HL-60/S4 (cell line): ENCODE data around the gene RNF130.

Source experiments
- in situ Hi-C: fragments of 300-500 bp; cut with MboI; formaldehyde crosslinking; loops from 2 replicates; pipeline ENCODE4 v1.14.3; 2022; ENCODE audit warnings: low sequenced_read_pairs

The RNF130 gene

DNA sequence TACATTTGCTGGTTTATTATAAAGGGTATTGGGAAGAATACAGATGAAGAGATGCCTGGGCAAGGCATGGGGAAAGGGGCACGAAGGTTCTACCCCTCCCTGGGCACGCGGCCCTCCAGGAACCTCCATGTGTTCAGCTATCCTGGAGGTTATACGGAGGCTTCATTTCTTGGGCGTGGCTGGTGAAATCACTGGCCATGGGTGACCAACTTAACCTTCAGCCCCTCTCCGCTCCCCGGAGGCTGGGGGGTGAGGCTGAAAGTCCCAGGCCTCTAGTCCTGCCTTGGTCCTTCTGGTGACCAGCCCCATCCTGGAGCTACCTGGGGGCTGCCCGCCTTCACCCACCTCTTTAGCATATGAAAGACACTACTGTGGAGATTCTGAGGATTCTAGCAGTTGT lies 17.0 kb upstream of the RNF130 start:
- in situ Hi-C loops: loop anchor here (25.0 kb wide), 1 partner anchor 276 kb away; the partner anchor contains the start of genes MGAT4B and SQSTM1

DNA sequence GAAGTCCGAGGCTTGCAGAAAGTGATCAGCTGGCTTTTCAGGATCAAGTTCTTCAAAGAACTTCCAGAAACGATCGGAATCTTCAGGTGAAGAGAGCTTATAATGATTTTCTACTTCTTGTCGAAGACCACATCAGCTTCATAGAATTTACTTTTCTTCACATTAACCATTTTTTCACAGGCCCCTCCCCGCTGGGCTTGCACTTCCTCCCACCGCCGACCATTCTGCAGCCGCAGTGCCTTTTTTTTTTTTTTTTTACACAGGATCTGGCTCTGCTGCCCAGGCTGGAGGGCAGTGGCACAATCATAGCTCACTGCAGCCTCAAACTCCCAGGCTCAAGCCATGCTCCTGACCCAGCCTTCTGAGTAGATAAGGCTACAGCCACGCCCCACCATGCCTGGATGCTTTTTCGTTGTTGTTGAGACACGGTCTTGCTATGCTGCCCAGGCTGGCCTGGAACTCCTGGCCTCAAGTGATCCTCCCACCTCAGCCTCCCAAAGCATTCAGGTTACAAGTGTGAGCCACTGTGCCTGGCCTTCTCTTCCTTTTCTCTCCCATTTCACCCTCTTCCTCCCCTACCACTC lies 15.3 kb upstream of the RNF130 start:
- in situ Hi-C loops: loop anchor here (25.0 kb wide), 1 partner anchor 275 kb away; the partner anchor contains the start of genes MGAT4B and SQSTM1

DNA sequence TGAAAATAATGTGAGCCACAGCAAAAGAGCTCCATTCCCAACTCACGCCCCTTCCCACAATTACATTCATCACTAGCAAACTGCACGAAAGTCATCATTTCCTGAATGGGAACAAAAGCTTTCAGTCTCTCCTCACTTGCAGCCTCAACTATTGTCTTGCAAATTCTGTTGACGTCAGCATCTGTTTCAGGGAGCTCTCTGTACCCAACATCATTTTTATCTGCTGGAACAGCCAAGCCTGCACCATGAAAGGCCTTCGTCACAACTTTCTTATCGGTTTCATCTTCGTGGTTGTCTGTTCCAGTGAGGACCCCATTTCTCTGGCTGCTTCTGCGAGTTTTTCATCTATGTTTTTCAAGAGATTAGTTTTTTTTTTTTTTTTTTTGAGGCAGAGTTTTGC lies 14.3 kb upstream of the RNF130 start:
- in situ Hi-C loops: loop anchor here (25.0 kb wide), 1 partner anchor 274 kb away; the partner anchor contains the start of genes MGAT4B and SQSTM1

DNA sequence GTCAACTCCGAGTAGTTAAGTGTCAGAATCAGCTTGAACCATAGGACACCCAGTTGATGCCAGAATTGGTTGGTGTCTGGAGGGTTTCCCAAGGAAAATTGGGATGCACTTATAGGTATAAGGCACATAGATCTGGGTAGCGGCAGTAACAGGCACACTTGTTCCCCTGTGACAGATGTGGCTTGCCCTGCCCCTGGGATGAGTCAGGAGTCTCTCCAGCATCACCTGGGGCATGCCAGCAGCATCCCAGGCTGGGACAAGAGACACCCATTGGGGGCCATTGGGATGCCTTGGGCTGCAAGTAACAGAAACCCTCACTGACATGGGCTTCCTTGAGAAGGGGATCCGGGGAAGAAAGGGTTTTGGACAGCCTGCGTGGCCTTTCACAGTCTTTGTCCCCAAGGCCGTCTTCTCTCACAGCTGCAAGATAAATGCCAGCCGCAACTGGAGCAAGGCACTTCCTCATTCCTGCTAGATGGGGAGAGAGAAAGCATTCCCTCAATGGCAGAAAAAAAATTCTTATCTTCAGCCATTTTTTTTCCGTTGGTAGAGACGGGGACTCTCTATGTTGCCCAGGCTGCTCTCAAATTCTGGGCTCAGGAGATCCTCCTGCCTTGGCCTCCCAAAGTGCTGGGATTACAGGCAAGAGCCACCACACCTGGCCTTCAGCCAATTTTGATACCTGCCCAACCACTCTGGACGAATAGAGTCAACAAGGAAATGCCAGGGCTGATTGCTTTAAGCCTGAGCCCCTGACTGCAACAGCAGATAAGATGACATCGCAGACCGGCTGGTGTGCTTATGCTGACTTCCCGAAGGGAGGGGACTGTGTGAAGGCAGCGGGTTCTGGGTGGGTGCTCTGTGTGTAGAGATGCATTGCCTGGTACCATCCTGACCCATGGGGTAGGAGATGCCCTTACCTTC lies 13.3 kb upstream of the RNF130 start:
- in situ Hi-C loops: loop anchor here (25.0 kb wide), 1 partner anchor 273 kb away; the partner anchor contains the start of genes MGAT4B and SQSTM1

DNA sequence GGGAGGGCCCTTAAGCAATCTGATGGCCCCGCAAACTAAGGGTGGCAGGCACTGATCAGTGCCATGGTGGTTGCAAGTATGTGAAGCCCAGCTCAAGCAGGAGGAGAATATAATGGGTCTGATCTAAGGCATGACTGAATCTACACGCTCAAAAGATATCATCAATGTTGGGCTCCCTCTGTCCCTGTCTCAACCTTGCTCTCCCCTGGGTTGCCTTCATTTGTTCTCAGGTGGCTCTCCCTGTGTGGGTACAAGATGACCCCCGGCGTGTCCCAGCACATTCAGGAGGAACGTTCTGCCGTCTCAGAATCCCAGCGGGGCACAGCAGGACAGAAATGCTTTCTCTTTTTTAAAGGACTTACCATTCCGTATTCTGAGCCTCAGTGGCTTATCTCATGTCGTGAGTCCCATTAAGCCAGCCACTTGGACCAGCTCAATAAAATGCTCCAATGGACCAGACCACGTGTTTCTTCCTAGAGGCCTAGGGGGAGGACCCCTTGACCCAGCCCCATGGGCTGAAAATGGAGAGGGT lies 12.0 kb upstream of the RNF130 start:
- in situ Hi-C loops: loop anchor here (25.0 kb wide), 1 partner anchor 271 kb away; the partner anchor contains the start of genes MGAT4B and SQSTM1

DNA sequence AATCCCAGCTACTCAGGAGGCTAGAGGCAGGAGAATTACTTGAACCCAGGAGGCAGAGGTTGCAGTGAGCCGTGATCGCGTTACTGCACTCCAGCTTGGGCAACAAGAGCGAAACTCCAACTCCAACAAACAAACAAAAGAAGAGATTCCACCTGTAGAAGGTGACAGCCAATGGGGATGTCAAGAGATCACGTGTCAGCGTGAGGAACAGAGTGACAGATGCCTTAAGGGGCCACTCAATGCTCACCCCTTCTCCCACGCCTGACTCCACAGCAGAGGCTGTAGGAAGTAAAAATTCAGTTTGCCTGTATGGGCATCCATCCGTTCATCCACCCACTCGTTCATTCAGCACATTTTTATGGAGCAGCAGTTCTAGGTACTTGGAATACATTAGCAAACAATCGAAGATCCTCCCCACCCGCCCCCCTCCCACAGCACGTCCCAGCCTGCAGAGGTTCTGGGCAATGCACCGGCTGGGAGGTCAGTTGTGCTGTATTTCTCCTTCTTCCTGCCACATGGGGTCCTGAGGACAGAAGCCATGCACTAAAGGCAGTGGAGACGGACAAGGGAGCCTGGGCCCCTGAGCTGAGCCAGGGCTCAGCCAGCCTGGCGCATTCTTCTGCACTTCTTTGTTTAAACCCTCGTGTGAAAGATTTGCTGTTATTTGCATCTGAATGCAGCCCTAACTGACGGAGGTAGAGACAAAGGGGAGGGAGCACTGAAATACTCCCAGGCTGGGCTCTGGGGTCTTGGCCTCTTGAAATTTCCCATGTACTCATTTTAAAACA lies 11.3 kb upstream of the RNF130 start:
- in situ Hi-C loops: loop anchor here (25.0 kb wide), 1 partner anchor 271 kb away; the partner anchor contains the start of genes MGAT4B and SQSTM1

DNA sequence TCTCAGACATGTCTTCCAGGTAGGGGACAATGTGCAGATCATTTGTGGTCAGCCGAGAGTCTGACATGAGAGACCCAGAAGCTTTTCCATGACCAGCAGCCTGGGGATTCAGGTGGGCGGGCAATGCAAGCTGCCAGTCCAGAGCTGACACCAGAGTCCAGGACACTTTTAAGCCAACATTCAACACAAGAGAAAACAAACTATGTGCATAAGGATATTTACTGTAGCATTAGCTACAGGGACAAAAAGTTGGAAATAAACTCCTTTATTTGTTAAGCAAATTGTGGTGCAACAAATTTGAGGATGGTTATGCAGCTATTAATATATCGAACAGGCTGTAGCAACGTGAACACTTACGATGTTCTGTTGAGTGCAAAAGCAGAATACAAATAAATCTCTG lies 9.9 kb upstream of the RNF130 start:
- in situ Hi-C loops: loop anchor here (25.0 kb wide), 1 partner anchor 269 kb away; the partner anchor contains the start of genes MGAT4B and SQSTM1

DNA sequence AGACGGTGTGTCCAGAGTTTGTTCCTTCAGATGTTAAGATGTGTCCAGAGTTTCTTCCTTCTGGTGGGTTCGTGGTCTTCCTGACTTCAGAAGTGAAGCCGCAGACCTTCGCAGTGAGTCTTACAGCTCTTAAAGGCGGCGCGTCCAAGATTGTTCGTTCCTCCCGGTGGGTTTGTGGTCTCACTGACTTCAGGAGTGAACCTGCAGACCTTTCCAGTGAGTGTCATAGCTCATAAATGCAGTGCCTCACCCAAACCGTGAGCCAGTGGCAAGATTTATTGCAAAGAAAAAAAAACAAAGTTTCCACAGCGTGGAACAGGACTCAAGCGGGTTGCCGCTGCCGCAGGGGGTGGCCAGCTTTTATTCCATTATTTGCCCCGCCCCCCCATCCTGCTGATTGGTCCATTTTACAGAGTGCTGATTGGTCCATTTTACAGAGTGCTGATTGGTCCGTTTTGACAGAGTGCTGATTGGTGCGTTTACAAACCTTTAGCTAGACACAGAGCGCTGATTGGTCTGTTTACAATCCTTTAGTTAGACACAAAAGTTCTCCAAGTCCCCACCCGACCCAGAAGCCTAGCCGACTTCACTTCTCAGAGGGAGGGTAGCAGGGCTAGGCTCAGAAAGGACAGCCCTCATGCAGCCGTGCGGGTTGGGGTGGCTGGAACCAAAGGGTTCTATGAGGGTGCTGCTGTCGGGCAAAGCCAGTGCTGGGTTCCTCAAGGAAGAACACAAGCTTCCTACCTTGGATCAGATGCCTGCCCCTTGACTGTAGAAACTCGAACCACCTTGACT lies 9.1 kb upstream of the RNF130 start:
- in situ Hi-C loops: loop anchor here (25.0 kb wide), 1 partner anchor 268 kb away; the partner anchor contains the start of genes MGAT4B and SQSTM1

DNA sequence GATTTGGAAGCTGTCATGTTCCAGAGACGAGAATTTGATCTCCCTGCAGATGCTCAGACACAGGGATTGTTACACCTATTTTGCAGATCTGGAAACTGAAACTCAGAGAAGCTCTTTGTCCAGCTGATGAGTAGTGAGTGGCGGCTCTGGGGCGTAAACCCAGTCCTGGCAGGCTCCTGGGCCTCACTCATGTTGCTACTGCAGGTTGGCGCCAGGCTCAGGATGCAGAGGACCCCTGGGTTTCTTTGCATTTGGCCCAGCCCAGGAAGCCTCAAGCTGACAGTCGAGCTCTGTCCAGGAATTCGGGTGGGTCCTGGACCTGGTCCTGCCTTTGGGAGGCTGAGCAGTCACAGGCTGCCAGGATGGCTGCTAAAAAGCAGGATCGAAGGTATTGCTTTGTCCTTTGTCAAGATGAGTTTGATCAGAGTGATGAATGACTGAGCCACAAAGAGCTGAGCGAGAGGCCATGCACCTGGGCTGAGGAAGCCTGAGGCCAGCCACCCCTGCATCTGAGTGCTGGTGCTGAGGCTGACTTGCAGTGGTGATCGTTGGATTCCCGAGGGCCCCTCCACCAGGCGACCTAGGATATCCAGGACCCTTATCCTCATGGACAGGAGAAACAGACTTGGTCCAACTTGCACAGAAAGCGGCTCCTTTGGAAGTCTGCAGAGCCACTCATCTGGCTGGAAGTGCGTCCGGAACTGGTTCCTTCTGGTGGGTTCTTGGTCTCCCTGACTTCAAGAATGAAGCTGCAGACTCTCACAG lies 8.3 kb upstream of the RNF130 start:
- in situ Hi-C loops: loop anchor here (25.0 kb wide), 1 partner anchor 268 kb away; the partner anchor contains the start of genes MGAT4B and SQSTM1

DNA sequence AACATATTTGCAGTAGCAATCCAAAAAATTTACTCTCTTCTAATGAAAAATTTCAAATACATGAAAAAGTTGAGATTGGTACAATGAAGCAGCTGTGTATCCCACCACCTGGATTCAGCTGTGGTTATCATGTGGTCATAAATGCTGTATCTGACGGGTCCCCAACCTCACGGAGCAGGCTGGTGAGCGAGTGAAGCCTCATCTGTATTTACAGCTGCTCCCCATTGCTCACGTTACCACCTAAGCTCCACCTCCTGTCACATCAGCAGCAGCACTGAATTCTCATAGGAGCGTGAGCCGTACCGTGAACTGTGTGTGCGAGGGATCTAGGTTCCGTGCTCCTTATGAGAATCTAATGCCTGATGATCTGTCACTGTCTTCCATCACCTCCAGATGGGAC lies 6.8 kb upstream of the RNF130 start:
- in situ Hi-C loops: loop anchor here (25.0 kb wide), 1 partner anchor 266 kb away; the partner anchor contains the start of genes MGAT4B and SQSTM1

DNA sequence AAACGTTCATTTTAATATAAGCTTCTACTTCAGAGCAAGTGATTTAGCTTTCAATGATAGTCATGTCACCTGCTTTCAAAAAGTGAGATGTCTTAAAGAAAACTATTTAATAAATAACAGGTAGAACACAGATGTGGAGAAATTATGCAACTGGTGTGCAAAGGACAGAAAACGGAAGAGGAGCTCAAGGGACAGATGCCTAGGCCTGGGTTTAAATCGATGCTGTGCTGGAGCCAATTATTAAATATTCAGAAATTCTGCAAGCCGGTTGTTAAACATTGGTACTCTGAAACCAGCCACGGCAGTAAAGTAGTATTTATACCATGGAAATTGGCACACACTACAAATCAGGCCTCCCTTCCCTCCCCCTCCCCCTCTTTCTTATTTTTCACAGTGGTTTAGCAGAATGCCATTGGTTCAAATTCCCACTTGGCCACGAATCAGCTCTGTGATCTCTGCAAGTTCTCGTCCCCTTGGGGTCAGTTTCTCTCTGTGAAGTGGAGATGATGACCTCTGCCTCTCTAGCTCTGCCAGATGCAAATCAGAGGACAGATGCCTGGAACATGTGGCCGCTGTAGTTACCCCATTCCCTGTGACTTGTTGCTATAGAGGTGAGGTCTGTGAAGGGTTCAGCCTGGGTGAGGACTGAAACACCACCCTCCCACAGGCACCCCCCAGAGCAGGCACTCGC lies 6.2 kb upstream of the RNF130 start:
- in situ Hi-C loops: loop anchor here (25.0 kb wide), 1 partner anchor 265 kb away; the partner anchor contains the start of genes MGAT4B and SQSTM1

DNA sequence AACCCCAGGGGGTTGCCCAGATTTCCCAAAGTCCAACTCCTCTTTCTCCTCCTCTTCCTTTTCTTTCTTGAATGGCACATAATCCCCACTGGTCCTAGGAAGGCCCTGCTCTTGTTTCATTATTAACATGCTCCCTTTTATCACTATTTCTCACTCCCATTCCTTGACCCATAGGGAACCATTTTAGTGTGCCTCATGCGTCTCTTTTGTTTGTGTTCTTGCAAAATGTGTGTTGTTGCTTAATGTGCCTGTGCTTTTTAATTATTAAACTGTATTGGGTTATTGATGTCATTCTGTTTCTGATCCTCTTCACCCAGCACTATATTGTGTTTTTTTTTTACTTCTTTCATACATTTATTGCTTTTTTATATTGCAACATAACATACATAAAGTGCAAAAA lies 4.1 kb upstream of the RNF130 start:
- in situ Hi-C loops: loop anchor here (25.0 kb wide), 1 partner anchor 263 kb away; the partner anchor contains the start of genes MGAT4B and SQSTM1

DNA sequence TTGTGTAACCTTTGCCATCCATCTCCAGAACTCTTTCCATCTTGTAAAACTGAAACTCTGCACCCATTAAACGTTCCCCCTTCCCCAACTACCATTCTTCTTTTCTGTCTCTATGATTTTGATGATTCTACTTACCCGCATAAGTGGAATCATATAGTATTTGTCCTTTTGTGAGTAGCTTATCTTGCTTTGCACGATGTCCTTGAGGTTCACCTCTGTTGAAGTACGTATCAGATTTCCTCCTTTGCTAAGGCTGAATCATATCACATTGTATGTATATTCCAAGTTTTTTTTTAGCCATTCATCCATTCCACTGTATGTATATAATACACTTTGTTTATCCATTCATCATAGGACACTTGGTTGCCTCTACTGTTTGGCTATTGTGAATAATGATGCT lies 2.9 kb upstream of the RNF130 start:
- in situ Hi-C loops: no loop called here

DNA sequence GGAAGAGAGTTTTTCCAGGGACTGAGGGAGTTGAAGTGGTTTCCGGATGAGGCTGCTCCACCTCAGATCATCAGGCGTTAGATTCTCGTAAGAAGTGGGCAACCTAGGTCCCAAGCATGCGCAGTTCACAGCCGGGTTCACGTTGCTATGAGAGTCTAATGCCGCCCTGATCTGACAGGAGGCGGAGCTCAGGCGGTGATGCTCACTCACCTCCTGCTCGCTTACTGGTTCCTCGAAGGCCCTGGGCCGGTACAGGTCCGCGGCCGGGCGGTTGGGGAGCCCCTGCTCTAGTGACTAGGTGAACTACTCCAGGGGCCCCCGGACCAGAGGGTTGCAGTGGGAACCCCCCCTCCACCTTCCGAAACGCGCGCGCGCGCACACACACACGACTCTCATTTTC lies 997 bp upstream of the RNF130 start:
- in situ Hi-C loops: no loop called here

DNA sequence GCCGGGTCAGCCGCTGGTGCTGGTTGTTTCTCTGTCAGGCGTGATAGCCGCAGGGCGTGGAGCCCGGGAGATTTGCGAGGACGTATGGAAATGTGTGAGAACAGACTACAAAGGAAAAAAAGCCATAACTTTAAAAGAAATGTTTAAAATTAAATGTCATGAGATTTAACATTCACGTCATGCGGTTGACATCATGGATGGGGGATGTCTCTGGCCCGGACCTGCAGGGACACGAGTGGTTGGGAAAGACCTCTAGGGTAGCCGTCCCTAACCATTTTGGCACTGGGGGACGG lies 643 bp upstream of the RNF130 start:
- in situ Hi-C loops: no loop called here

DNA sequence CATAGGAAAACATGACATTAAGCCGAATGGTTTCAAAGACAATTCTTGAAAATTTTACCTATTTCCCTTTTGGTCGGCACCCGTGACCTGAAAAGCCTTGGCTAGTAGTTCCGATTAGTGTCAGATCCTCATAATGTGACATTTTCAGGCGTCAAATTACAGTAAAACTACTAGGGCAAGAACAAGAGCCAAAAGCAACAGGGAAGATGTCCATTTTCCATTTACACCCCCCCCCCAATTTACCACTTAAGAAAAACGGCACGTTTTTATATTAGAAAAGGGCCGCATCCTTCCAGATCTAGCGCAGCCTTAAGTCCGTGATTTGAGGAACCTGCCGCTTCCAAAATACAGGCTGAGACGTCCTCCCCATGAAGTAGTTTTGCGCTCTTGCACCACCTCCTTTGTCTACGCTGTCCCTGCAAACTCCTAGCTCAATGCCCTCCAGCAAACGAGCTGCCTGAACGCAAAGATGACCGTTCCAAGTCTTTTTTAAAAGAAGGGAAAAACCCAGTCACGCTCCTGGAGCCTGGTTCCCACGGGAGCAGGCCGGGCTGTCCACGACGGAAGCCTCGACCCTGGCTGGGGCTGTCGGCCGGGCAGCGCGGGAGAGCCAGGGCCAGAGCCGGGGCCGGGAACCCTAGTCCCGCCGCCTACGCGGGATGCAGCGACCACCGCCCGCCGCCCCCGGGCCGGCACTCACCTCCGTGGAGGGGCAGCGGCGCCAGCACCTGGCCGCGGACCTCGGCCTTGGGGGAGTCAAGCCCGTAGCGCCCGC lies 616 bp downstream of the RNF130 start:
- in situ Hi-C loops: no loop called here

DNA sequence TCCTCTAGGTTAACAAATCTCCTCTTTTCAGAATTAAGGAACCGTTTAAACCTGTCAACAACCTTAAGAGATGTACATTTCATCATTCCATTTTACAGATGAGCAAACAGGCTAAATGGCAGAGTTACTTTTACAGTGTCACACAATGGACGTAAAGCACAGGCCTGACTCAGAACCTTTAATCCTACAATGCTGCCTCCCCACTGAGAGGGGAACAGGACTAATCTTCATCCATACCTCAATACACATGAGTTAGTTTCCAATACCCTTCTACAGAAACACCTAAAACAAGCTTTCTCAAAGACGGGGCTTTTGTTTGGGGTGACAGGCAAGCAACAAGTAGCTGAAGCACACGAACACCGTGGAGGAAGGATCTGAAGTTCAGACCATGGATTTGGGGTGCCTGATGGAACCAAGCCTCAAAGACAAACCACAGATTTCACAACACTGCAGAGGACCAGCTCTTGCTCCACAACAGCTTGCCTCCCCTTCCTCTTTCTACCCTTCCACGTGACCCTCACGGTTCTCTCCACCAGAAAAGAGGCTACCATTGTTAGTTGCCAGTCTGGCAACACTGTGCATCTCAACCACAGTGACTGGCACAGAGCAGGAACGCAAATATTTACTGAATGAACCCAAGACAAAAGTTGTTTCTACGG lies 1.8 kb downstream of the RNF130 start:
- in situ Hi-C loops: no loop called here
